ENCODE measurements around the gene SERINC5. TPM values are rescaled to one million over a fixed set of nuclear protein-coding genes. Genes with fewer than 3 reads are reported as not detected.

Gene SERINC5
- total RNA-seq, 2 experiments from 2014 or later: 115 to 123 TPM

GRCh38 chr5:80082731-80083100 is 173.1 kb downstream of the SERINC5 start:
- Histone ChIP-seq H3K36me3 (ENCODE audit: insufficient read depth, low read length) (peaks cover 14% of the 10 kb centered on the region), H3K27me3 (ENCODE audit: control insufficient read depth in 1 of 2, insufficient read depth in 2 of 2, low read length in 2 of 2) (no peaks in the 10 kb centered on the region), H3K27ac (ENCODE audit: low read depth in 1 of 2, low read length in 2 of 2) (no peak overlapping the region), H3K4me3 (ENCODE audit: low read length) (peak overlapping the region; percentile 39), H3K9me3 (ENCODE audit: control insufficient read depth in 1 of 2, insufficient read depth in 1 of 2, low read length in 2 of 2) (no peaks in the 10 kb centered on the region), H3K4me1 (ENCODE audit: insufficient read depth, low read length) (peaks cover 10% of the 10 kb centered on the region)
- Mint-ChIP-seq H3K27me3 (no peaks in the 10 kb centered on the region), H3K36me3 (ENCODE audit: low read depth) (peaks cover 29% of the 10 kb centered on the region), H3K27ac (peak overlapping the region; percentile 71), H3K4me1 (ENCODE audit: low read depth) (peaks cover 16% of the 10 kb centered on the region), H3K4me3 (peak overlapping the region; percentile 89), H3K9me3 (no peaks in the 10 kb centered on the region)
- DNase-seq (peak in 10 of 14 experiments; percentile 25 to 77 (median 46)), ATAC-seq (ENCODE audit: poor library complexity) (peak; percentile 65)
- intact Hi-C loops (cut with DNase I, micrococcal nuclease): loop anchor here (1.0 to 10.0 kb wide), 7 partner anchors 157 to 380 kb away; partner anchors contain the start of gene ZFYVE16 (in 1 of the 2)
- TF ChIP-seq CTCF (IDR thresholded peaks at IDR 0.05): peak; percentile 82
- ChIA-PET POLR2A (interaction anchor here (1.2 to 1.6 kb wide), 2 partner anchors 172 to 204 kb away, joined by 3 to 9 read pairs; partner anchors contain the start of gene SERINC5), CTCF (interaction anchor here (0.7 to 2.5 kb wide), 9 partner anchors 9 to 225 kb away, joined by 3 to 20 read pairs (median 7); no protein-coding TSS in a partner anchor)

- CTCF ChIA-PET: interaction anchor here (2.0 kb wide), 1 partner anchor 8 kb away, joined by 9 read pairs; no protein-coding TSS in a partner anchor
- H3K4me3 Mint-ChIP-seq: no peak overlapping the region
Observed at GRCh38 chr5:80082281-80082680, 173.6 kb downstream of the SERINC5 start.

GRCh38 chr5:80078921-80079320 is 176.9 kb downstream of the SERINC5 start:
- H3K4me3 Mint-ChIP-seq: no peak overlapping the region
- Histone ChIP-seq H3K4me3 (ENCODE audit: low read length) (no peak overlapping the region), H3K4me1 (ENCODE audit: insufficient read depth, low read length) (peaks cover 10% of the 10 kb centered on the region), H3K27ac (ENCODE audit: low read depth in 1 of 2, low read length in 2 of 2) (no peak overlapping the region), H3K9me3 (ENCODE audit: control insufficient read depth in 1 of 2, insufficient read depth in 1 of 2, low read length in 2 of 2) (no peaks in the 10 kb centered on the region), H3K36me3 (ENCODE audit: insufficient read depth, low read length) (peaks cover 18% of the 10 kb centered on the region), H3K27me3 (ENCODE audit: control insufficient read depth in 1 of 2, insufficient read depth in 2 of 2, low read length in 2 of 2) (no peaks in the 10 kb centered on the region)
- H3K27me3 Mint-ChIP-seq: no peaks in the 10 kb centered on the region
- H3K27ac Mint-ChIP-seq: no peak overlapping the region
- CTCF ChIA-PET: no interaction called here
- H3K9me3 Mint-ChIP-seq: no peaks in the 10 kb centered on the region
- POLR2A ChIA-PET: no interaction called here
- intact Hi-C loops (cut with DNase I, micrococcal nuclease): no loop called here
- DNase-seq (no peak), ATAC-seq (ENCODE audit: poor library complexity) (no peak)
- H3K4me1 Mint-ChIP-seq (ENCODE audit: low read depth): peaks cover 16% of the 10 kb centered on the region
- H3K36me3 Mint-ChIP-seq (ENCODE audit: low read depth): peaks cover 46% of the 10 kb centered on the region
- TF ChIP-seq CTCF (IDR thresholded peaks at IDR 0.05): no peak

More at GRCh38 chr5:80082281-80082680, 173.6 kb downstream of the SERINC5 start:
- Mint-ChIP-seq H3K4me1 (ENCODE audit: low read depth) (peaks cover 16% of the 10 kb centered on the region), H3K27ac (no peak overlapping the region), H3K27me3 (no peaks in the 10 kb centered on the region), H3K36me3 (ENCODE audit: low read depth) (peaks cover 32% of the 10 kb centered on the region), H3K9me3 (no peaks in the 10 kb centered on the region)
- H3K27me3 ChIP-seq (ENCODE audit: control insufficient read depth in 1 of 2, insufficient read depth in 2 of 2, low read length in 2 of 2): no peaks in the 10 kb centered on the region
- peak overlapping the region; percentile 39 for H3K4me3 ChIP-seq (ENCODE audit: low read length)
- POLR2A ChIA-PET: no interaction called here
- peaks cover 10% of the 10 kb centered on the region for H3K4me1 ChIP-seq (ENCODE audit: insufficient read depth, low read length)
- no peak overlapping the region for H3K27ac ChIP-seq (ENCODE audit: low read depth in 1 of 2, low read length in 2 of 2)
- intact Hi-C loops (cut with DNase I, micrococcal nuclease): loop anchor here (2.0 to 10.0 kb wide), 6 partner anchors 157 to 380 kb away; partner anchors contain the start of gene ZFYVE16 (in 1 of the 2)
- ATAC-seq (ENCODE audit: poor library complexity) (no peak), DNase-seq (no peak)
- peaks cover 16% of the 10 kb centered on the region for H3K36me3 ChIP-seq (ENCODE audit: insufficient read depth, low read length)
- TF ChIP-seq CTCF (IDR thresholded peaks at IDR 0.05): no peak
- H3K9me3 ChIP-seq (ENCODE audit: control insufficient read depth in 1 of 2, insufficient read depth in 1 of 2, low read length in 2 of 2): no peaks in the 10 kb centered on the region

Measured in CD4-positive, alpha-beta T cell (primary cell).